Activated CD4-positive, alpha-beta T cell treated with anti-CD3 and anti-CD28 coated beads, Interleukin-10, Interleukin-2, amounts not matched to agents 100 ng/mL and 50 ng/mL, durations not matched to agents 16 hours and 8 hours (primary cell): ENCODE results near the gene MTCL1.

Experiments used
- DNase-seq: peaks from one replicate; pipeline ENCODE4 v3.0.0-alpha.2; 2020

MTCL1 gene

DNA sequence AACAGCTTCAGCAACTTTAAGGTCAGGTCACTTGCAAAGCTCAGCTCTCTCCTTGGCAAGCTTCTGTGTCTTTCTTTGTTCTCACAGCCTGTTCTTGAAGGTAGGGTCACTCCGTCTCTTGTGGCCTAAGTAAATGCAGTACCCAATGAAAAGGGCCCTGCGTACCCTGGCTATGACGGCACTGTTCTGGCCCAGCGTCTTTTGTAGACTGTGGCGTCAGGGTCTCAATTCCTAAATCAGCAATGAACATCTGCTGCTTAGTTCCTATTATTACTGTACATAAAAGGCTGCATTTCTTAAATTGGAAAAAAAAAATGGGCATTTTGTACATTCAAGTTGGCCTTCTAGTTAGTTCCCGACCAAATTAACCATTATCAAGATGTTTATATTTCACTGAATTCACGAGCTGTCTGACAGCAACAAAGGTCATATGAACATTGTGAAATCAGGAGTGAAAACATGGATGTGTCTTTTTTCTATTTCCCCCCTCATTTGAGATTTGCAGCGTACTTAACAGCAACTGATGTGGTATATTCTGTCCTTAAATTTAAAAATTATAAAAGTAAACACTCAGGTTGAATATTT is 17.0 kb upstream of the MTCL1 start:
- DNase-seq: no peak

DNA sequence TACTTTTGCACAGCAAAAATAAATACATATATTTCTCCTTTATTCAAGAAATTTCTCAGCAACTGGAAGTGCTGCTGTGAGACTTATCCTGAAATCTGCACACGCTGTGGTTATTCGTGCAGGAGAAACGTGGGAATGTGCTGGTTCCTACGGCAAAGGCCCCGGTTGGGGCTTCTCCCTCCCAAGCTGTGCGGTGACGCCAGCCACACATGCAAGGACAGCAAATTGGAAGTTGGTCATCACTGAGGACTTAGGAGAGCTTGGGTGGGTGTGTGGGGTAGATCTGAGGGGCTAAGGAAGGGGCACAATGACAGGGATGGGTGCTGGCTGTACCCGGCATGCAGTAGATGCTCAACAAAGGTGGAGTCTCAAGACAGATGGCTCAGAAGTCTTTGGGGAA is 16.5 kb upstream of the MTCL1 start:
- no peak for DNase-seq

DNA sequence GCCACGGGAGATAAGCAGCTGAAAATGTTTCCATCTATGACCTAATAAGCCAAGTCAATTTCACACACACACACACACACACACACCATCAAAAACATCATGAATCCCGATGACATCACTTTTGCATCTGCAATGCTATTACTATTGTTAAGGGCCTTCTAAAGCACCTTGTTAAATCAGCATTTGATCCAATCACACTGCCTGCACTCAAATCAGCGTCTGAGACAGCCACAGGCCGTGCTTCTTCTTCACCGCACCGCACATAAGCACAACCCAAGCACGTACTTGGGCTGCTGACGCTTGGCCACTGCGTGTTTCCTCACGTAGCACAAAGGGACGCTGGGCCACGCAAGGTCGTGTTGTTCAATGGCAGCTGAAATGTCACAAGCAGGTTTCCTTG is 15.8 kb upstream of the MTCL1 start:
- DNase-seq: no peak

GRCh38 chr18:8694891-8695290 is 10.5 kb upstream of the MTCL1 start:
- no peak for DNase-seq

DNA sequence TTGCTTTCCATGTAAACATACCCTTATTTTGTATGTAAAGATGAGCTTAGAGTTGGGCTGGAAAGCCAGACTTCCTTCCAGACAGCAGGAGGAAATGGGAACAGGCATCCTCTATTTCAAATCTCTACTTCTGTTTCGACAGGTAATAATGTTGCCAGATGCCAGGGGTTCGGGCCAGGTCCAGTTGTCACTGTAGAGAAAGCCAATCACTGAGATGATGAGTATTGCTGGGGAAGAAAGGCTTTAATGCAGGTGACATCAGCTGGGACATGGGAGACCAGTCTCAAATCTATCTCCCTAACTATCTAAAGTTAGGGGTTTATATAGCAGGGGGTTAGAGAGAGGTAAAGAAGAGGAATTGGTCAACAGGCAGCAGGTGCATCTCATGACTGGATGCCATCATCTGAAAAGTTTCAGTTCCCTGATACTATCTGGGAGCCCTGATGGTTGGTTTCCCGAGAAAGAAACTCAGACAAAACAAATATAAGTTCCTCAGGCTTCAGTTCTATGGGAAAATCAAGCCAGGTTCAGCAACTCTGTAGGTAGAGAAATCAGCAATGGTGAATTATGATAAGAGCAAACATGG is 9.3 kb upstream of the MTCL1 start:
- no peak for DNase-seq

DNA sequence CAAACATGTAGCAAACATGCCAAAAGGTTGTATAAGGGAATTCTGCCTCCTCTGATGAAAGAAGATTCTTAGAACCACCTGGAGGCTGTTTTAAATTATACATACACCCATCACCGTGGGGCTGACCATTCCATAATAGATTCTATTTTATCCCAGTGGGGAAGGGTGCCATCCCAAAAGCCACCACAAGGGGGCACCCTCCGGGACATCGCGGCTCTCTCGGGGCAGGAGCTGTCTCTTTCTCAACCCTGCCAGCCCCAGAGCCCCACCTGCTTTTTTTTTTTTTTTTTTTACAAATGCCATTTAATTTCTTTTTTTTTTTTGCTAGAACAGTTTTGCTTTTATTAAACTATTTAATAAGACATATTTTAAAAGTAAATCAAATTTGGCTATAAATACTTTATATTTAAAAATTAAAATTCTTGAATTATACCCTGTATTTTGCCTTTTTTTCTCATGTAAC is 8.6 kb upstream of the MTCL1 start:
- DNase-seq: peak; percentile 71

GRCh38 chr18:8699126-8699525 is 6.2 kb upstream of the MTCL1 start:
- no peak for DNase-seq

- DNase-seq: no peak
Measured at GRCh38 chr18:8699948-8700347, 5.4 kb upstream of the MTCL1 start.

DNA sequence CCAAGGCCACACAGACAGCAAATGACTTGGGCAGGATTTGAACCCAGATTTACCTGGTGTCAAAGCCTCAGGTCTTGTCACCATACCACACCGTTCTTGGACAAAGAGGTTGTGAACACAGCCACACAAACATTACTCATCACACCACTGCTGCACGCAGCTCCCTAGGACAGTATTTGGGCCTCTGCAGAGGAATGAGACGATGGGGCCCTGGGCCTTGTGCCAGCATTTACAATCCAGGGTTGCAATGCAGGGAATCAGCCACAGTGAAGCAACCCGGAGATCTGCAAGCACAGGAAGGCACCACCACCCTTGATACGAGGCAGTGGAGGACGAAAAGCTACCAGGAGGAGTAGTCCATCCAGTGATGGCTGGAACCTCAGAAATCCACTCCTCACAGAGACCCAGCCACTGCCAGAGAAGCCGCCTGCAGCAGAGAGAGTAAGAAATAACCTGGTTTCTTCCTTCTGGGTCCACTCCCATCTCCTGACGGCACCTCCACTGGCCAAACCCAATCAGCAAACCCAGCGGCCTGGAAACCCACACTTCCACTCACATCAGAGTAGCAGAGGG is 3.7 kb upstream of the MTCL1 start:
- no peak for DNase-seq

DNA sequence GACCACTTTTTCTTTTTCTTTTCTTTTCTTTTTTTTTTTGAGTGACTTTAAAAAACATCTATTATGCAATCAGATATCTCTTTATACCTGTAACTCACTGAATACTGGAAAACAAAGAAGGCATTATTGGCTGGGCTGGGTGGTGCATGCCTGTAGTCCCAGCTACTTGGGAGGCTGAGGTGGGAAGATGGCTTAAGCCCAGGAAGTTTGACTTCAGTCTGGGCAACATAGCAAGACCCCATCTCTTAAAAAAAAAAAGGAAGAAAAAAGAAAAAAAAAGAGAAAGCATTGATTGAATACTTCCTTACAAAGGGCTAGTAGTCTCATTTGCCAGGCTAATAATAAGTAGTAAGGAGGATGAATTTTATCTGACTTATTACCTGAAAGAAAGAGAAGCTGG is 2.7 kb upstream of the MTCL1 start:
- DNase-seq: no peak

- DNase-seq: no peak
Measured at GRCh38 chr18:8703092-8703709, 2.2 kb upstream of the MTCL1 start.

DNA sequence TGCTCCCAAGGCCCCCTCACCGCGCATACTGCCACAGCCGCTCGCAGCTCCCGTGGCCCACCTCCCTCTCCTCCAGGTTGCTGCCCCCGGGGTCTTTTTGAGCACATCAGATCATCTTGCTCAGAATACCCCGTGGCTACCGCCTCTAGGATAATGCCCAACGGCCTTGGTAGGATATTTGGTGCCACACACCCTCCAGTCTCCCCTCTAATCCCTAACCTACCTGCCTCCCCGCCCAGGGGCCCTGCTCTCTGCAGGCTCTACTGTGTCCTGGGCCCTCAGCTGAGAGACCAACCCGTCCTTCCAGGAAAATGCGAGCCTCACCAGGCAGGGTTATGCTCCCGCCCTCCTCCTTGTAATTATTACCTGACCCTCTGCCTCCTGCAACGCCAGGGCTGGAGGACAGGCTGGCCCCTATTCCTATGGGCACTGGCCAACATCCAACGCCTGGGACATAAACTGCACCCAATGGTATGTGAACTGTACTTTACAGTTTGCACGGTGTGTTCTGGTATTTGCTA is 1.5 kb upstream of the MTCL1 start:
- no peak for DNase-seq

GRCh38 chr18:8704361-8705237 is 757 bp upstream of the MTCL1 start:
- DNase-seq: peak; percentile 88

DNA sequence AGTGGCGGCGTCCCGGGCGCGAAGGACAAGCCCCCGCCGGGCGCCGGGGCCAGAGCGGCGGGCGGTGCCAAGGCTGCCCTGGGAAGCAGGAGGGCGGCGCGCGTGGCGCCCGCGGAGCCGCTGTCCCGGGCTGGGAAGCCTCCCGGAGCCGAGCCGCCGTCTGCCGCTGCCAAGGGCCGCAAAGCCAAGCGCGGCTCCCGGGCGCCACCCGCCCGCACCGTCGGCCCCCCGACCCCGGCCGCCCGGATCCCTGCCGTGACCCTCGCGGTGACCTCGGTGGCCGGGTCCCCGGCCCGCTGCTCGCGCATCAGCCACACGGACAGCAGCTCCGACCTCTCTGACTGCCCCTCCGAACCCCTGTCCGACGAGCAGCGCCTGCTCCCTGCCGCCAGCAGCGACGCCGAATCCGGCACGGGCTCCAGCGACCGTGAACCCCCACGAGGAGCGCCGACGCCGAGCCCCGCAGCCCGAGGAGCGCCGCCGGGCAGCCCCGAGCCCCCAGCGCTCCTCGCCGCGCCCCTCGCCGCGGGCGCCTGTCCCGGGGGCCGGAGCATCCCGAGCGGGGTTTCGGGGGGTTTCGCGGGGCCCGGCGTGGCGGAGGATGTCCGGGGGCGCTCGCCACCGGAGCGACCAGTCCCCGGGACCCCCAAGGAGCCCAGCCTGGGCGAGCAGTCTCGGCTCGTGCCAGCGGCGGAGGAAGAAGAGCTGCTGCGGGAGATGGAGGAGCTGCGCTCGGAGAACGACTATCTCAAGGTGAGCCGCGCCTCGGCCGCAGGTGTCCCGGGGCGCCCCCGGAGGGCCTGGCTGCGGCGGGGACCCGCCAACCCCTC is 820 bp downstream of the MTCL1 start:
- no peak for DNase-seq

DNA sequence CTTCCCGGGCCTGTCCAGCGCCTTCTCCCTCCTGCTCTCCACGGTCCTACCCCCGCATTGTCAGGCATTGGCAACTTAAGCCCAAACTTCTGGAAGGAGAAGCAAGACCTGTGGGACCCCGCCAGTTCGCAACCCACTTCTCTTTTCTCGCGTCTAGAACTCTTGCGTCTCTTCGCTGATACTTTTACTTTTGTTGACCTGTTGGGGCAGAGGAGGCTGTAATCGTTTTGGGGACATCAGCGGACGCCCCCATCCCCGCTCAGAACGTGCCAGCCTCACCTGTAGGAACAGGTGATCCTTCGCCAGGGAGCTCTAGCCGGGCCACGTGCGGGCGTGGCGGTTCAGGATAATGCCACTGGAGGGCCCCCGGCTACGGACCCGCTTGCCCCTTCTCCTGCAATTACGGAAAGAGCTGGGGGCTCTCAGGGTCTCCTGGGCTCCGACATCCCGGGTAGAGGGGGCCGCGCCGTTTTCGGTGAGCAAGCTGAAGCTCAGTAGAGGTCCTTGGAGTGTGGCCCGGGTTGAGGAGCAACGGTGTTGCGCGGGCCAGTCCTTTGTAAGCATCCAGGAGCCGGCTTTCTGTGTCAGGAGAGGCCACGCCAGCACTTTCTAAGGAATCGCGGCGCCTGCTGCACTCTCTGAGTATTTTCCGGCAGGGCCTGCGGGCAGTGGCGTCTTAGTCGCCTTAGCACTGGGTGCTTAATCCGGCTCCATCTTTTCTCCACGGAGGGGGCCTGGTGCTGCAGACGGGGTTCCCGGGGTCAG is 1.6 kb downstream of the MTCL1 start:
- DNase-seq: no peak

DNA sequence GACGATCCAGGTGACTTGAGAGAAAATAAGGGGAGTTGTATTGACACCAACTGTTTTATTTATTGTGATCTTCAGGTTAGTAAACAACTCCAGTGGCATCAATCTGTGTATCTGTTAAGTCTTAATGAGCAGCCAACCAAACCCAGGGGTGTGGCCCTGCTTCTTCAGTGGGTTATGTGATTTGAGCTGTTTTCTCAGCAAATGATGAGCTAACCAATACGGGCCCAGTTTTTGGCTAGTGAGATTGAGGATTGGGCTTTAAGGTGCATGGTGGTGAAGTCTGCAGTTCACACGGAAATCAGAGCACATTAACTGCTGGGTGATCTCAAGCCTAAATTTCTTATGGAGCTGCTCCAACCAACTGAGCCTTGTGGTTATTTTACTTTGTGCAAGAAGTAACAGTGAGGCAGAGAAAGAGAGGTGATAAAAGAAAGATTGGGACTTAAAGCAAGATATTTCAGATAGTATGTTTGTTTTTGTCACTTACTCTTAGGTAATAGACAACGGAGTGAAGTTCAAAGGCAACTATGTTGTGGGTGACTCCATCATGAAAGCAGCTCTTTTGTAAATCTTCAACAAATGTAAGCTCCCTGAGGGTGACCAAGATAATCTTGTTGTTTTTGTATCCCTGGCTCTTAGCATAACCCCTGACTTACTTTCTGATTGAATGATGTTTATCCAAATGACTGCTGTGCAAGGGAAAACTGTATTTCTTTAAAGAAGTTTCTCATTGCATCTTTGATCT is 2.4 kb downstream of the MTCL1 start:
- no peak for DNase-seq

DNA sequence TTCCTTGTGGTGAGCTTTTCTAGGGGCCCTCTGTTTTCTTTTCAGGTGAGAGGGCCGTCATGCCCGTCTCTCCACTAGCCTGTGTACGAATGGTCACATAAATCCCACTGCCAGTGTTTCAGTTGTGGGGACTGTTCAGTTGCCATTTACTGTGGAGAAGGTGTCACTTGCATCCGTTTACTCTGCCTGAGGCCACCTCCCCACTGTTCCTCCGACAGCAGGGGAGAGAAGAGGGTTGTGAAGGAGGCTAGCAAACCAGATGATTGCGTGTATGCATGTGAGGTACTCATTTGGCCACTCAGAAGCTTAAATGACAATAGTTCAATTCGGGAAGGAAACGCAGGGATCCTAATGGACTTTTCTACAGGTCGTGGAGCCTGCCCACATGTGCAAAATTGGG is 3.3 kb downstream of the MTCL1 start:
- DNase-seq: no peak

- no peak for DNase-seq
Measured at GRCh38 chr18:8709248-8710059, 4.1 kb downstream of the MTCL1 start.

DNA sequence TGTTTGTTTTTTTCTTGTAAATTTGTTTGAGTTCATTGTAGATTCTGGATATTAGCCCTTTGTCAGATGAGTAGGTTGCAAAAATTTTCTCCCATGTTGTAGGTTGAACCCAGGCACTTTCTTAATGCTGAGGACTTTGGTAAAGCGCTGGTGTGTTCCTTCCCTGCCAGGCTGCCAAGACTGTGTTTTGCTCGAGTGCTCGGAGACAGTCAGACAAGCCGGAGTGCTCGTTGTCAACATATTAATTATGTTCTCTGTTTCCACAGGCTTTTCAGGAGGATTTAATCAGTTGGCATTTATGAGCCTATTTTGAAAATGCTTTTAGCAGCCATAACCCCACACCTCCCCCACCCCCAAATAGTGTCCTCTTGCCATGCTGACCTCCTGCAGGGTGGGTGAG is 6.4 kb downstream of the MTCL1 start:
- no peak for DNase-seq

- DNase-seq: no peak
Measured at GRCh38 chr18:8713691-8714090, 8.3 kb downstream of the MTCL1 start.
